ENCODE results near the gene TOX2.

Gene TOX2

GRCh38 chr20:44074252-44075151, 159.8 kb downstream of the TOX2 start:
- Histone ChIP-seq H3K4me2 (ENCODE audit: low read length) (no peak overlapping the region), H2BK120ac (ENCODE audit: low read depth, low read length) (no peak overlapping the region), H3K56ac (ENCODE audit: low read length) (no peak overlapping the region), H3K23ac (ENCODE audit: low read length) (no peak overlapping the region), H3K4ac (ENCODE audit: low read depth, low read length) (no peak overlapping the region), H3K36me3 (ENCODE audit: control insufficient read depth, insufficient read depth, low read length) (no peaks in the 10 kb centered on the region), H3K18ac (ENCODE audit: low read length) (no peak overlapping the region), H3K79me1 (ENCODE audit: low read length) (no peaks in the 10 kb centered on the region), H3K27me3 (ENCODE audit: insufficient read depth, low read length, poor library complexity) (no peaks in the 10 kb centered on the region), H3K4me1 (ENCODE audit: control insufficient read depth, low read depth, low read length) (no peaks in the 10 kb centered on the region), H4K5ac (ENCODE audit: low read length) (no peak overlapping the region), H2BK5ac (ENCODE audit: low read length) (no peak overlapping the region), H4K8ac (ENCODE audit: low read depth, low read length) (no peak overlapping the region), H3K27ac (ENCODE audit: low read depth, low read length) (no peak overlapping the region), H3K79me2 (ENCODE audit: control insufficient read depth, insufficient read depth, low read length) (no peaks in the 10 kb centered on the region), H2BK15ac (replicated peaks; ENCODE audit: low read depth) (no peak overlapping the region), H3K4me3 (ENCODE audit: low read length) (no peak overlapping the region), H3K9ac (ENCODE audit: low read length) (no peak overlapping the region), H2AK5ac (ENCODE audit: low read length) (no peak overlapping the region)
- DNase-seq = no peak
- no CpG with 5 or more reads among the region's 12 CpGs for WGBS (ENCODE audit: extremely low coverage, insufficient coverage, low lambda C conversion rate)

GRCh38 chr20:44075191-44075949, 160.7 kb downstream of the TOX2 start:
- Histone ChIP-seq H2AK5ac (ENCODE audit: low read length) (no peak overlapping the region), H3K18ac (ENCODE audit: low read length) (no peak overlapping the region)
- WGBS (ENCODE audit: extremely low coverage, insufficient coverage, low lambda C conversion rate) = no CpG with 5 or more reads among the region's 23 CpGs

GRCh38 chr20:44075950-44076232, 161.2 kb downstream of the TOX2 start:
- DNase-seq = no peak
- Histone ChIP-seq H4K8ac (ENCODE audit: low read depth, low read length) (no peak overlapping the region), H3K79me1 (ENCODE audit: low read length) (no peaks in the 10 kb centered on the region), H4K5ac (ENCODE audit: low read length) (no peak overlapping the region), H2BK15ac (replicated peaks; ENCODE audit: low read depth) (no peak overlapping the region), H2BK5ac (ENCODE audit: low read length) (no peak overlapping the region), H3K36me3 (ENCODE audit: control insufficient read depth, insufficient read depth, low read length) (no peaks in the 10 kb centered on the region), H3K4ac (ENCODE audit: low read depth, low read length) (no peak overlapping the region), H3K9ac (ENCODE audit: low read length) (no peak overlapping the region), H2BK120ac (ENCODE audit: low read depth, low read length) (no peak overlapping the region), H3K4me1 (ENCODE audit: control insufficient read depth, low read depth, low read length) (no peaks in the 10 kb centered on the region), H3K79me2 (ENCODE audit: control insufficient read depth, insufficient read depth, low read length) (no peaks in the 10 kb centered on the region), H3K23ac (ENCODE audit: low read length) (no peak overlapping the region), H3K18ac (ENCODE audit: low read length) (no peak overlapping the region), H3K27ac (ENCODE audit: low read depth, low read length) (no peak overlapping the region), H3K56ac (ENCODE audit: low read length) (no peak overlapping the region), H3K27me3 (ENCODE audit: insufficient read depth, low read length, poor library complexity) (no peaks in the 10 kb centered on the region), H3K4me2 (ENCODE audit: low read length) (no peak overlapping the region), H3K4me3 (ENCODE audit: low read length) (no peak overlapping the region), H2AK5ac (ENCODE audit: low read length) (no peak overlapping the region)
- WGBS (ENCODE audit: extremely low coverage, insufficient coverage, low lambda C conversion rate) = no CpG with 5 or more reads among the region's 5 CpGs

More at GRCh38 chr20:44075191-44075949, 160.7 kb downstream of the TOX2 start:
- Histone ChIP-seq H3K23ac (ENCODE audit: low read length) (no peak overlapping the region), H3K56ac (ENCODE audit: low read length) (no peak overlapping the region), H3K27me3 (ENCODE audit: insufficient read depth, low read length, poor library complexity) (no peaks in the 10 kb centered on the region), H2BK120ac (ENCODE audit: low read depth, low read length) (no peak overlapping the region), H3K9ac (ENCODE audit: low read length) (no peak overlapping the region), H3K36me3 (ENCODE audit: control insufficient read depth, insufficient read depth, low read length) (no peaks in the 10 kb centered on the region), H3K27ac (ENCODE audit: low read depth, low read length) (no peak overlapping the region), H3K79me2 (ENCODE audit: control insufficient read depth, insufficient read depth, low read length) (no peaks in the 10 kb centered on the region), H2BK5ac (ENCODE audit: low read length) (no peak overlapping the region), H3K4me2 (ENCODE audit: low read length) (no peak overlapping the region), H2BK15ac (replicated peaks; ENCODE audit: low read depth) (no peak overlapping the region), H3K4me3 (ENCODE audit: low read length) (no peak overlapping the region), H3K79me1 (ENCODE audit: low read length) (no peaks in the 10 kb centered on the region), H4K8ac (ENCODE audit: low read depth, low read length) (no peak overlapping the region), H3K4me1 (ENCODE audit: control insufficient read depth, low read depth, low read length) (no peaks in the 10 kb centered on the region), H4K5ac (ENCODE audit: low read length) (no peak overlapping the region), H3K4ac (ENCODE audit: low read depth, low read length) (no peak overlapping the region)
- DNase-seq = no peak

- H3K79me2 ChIP-seq (ENCODE audit: control insufficient read depth, insufficient read depth, low read length) = no peaks in the 10 kb centered on the region
- no peak overlapping the region for H4K8ac ChIP-seq (ENCODE audit: low read depth, low read length)
- no peak overlapping the region for H2AK5ac ChIP-seq (ENCODE audit: low read length)
- no peaks in the 10 kb centered on the region for H3K4me1 ChIP-seq (ENCODE audit: control insufficient read depth, low read depth, low read length)
- H3K4ac ChIP-seq (ENCODE audit: low read depth, low read length) = no peak overlapping the region
- no peak overlapping the region for H3K23ac ChIP-seq (ENCODE audit: low read length)
- H3K27me3 ChIP-seq (ENCODE audit: insufficient read depth, low read length, poor library complexity) = no peaks in the 10 kb centered on the region
- no peak overlapping the region for H3K56ac ChIP-seq (ENCODE audit: low read length)
- H3K79me1 ChIP-seq (ENCODE audit: low read length) = no peaks in the 10 kb centered on the region
- no peak overlapping the region for H3K18ac ChIP-seq (ENCODE audit: low read length)
- H2BK15ac ChIP-seq (replicated peaks; ENCODE audit: low read depth) = no peak overlapping the region
- no peak overlapping the region for H2BK5ac ChIP-seq (ENCODE audit: low read length)
- H4K5ac ChIP-seq (ENCODE audit: low read length) = no peak overlapping the region
- no peak overlapping the region for H3K4me2 ChIP-seq (ENCODE audit: low read length)
- no peak overlapping the region for H3K4me3 ChIP-seq (ENCODE audit: low read length)
- DNase-seq = no peak
- no peak overlapping the region for H3K27ac ChIP-seq (ENCODE audit: low read depth, low read length)
- H3K36me3 ChIP-seq (ENCODE audit: control insufficient read depth, insufficient read depth, low read length) = no peaks in the 10 kb centered on the region
- no peak overlapping the region for H3K9ac ChIP-seq (ENCODE audit: low read length)
- WGBS (ENCODE audit: extremely low coverage, insufficient coverage, low lambda C conversion rate) = no CpG with 5 or more reads among the region's 10 CpGs
- H2BK120ac ChIP-seq (ENCODE audit: low read depth, low read length) = no peak overlapping the region
Measured at GRCh38 chr20:44079291-44079690, 164.6 kb downstream of the TOX2 start.

GRCh38 chr20:44080064-44080463, 165.4 kb downstream of the TOX2 start:
- no peak overlapping the region for H3K27ac ChIP-seq (ENCODE audit: low read depth, low read length)
- DNase-seq = no peak
- H3K4me2 ChIP-seq (ENCODE audit: low read length) = no peak overlapping the region
- no peak overlapping the region for H3K23ac ChIP-seq (ENCODE audit: low read length)
- H3K56ac ChIP-seq (ENCODE audit: low read length) = no peak overlapping the region
- H3K4me3 ChIP-seq (ENCODE audit: low read length) = no peak overlapping the region
- no peak overlapping the region for H2BK15ac ChIP-seq (replicated peaks; ENCODE audit: low read depth)
- no CpG with 5 or more reads among the region's 10 CpGs for WGBS (ENCODE audit: extremely low coverage, insufficient coverage, low lambda C conversion rate)
- no peaks in the 10 kb centered on the region for H3K79me1 ChIP-seq (ENCODE audit: low read length)
- H3K27me3 ChIP-seq (ENCODE audit: insufficient read depth, low read length, poor library complexity) = no peaks in the 10 kb centered on the region
- H2BK120ac ChIP-seq (ENCODE audit: low read depth, low read length) = no peak overlapping the region
- no peak overlapping the region for H2BK5ac ChIP-seq (ENCODE audit: low read length)
- H3K18ac ChIP-seq (ENCODE audit: low read length) = no peak overlapping the region
- no peak overlapping the region for H4K5ac ChIP-seq (ENCODE audit: low read length)
- H3K4ac ChIP-seq (ENCODE audit: low read depth, low read length) = no peak overlapping the region
- no peaks in the 10 kb centered on the region for H3K36me3 ChIP-seq (ENCODE audit: control insufficient read depth, insufficient read depth, low read length)
- no peaks in the 10 kb centered on the region for H3K79me2 ChIP-seq (ENCODE audit: control insufficient read depth, insufficient read depth, low read length)
- no peaks in the 10 kb centered on the region for H3K4me1 ChIP-seq (ENCODE audit: control insufficient read depth, low read depth, low read length)
- no peak overlapping the region for H2AK5ac ChIP-seq (ENCODE audit: low read length)
- no peak overlapping the region for H4K8ac ChIP-seq (ENCODE audit: low read depth, low read length)
- no peak overlapping the region for H3K9ac ChIP-seq (ENCODE audit: low read length)
